EL (cell line): ENCODE results near the gene MACROD2.

Source experiments
- DNase-seq: peaks from one replicate; pipeline ENCODE4 v3.0.0-alpha.2; 2016

The MACROD2 gene

DNA sequence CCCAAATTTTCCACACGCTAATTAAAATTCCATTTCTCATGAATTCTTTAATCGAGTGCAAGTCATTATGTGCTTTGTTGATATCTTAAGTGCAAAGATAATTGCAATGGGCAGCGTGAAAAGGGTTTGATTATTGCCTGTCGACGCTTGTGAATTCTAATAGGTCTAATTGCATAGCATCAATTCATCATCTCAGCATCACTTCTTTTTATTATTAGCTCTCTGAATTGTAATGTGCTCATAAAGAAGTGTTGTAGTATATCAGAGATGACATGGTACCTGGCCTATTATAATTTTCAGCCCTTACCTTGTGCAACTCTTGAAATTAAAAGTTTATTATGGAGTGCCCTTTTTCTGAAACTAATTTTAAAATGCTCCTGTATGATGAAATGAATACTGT lies 1208.9 kb downstream of the MACROD2 start:
- DNase-seq = no peak

- DNase-seq = no peak
Observed at GRCh38 chr20:15205028-15205427, 1209.7 kb downstream of the MACROD2 start.

DNA sequence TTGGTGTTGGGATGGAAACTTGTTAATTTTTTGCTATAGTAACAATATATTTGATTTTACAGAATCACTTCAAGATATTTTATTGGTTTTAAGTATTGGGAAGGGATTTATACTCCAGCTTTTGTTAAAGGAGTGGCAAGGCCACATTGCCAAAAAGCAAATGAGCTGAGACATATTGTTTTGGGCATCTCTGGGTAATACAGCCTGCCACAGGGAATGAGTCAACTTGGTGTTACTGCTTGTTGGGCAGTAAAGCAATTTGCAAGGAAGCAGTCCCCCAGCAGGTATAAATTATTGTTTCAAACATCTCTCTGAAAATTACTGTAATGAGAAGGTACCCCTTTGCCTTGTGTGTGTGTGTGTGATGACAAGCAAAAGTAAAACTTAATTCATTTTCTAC lies 1210.4 kb downstream of the MACROD2 start:
- no peak for DNase-seq

GRCh38 chr20:15209537-15209936 lies 1214.2 kb downstream of the MACROD2 start:
- no peak for DNase-seq

GRCh38 chr20:15214051-15214450 lies 1218.7 kb downstream of the MACROD2 start:
- no peak for DNase-seq

- DNase-seq = no peak
Observed at GRCh38 chr20:15220009-15220656, 1224.8 kb downstream of the MACROD2 start.

DNA sequence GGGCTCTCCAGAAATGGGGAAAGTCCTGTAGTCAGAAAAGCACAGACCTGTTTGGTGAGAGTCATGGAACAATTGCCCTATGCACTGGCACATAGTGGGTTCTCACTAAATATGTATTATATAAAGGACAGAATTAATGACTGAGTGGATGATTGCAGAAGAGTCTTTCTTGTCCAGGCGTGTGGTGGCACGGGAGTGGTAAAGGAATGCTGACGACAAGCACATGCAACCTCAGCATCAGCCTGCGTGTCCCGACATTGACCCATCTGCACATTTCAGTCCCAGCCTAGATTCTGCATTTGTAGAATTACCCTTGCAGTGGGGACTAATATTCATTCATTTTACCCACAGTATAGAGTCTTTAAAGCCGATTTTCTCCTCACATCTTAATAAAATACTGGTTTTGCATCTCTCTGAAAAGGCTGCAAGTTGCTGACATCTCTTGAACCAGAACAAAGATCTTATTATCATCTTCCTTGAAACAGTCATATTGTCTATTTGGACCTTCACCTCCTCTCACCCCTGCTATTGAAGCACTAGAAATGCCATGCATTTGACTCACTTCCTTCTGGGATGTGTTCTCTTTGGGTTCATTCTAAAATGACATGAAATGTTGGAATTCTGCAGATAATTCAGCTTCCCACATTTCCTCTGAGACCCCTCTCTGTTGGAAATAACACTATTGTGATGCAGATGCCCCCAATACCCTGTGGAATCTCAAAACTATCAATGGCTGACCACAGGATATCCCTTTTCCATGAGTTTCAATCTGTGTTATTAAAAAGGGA lies 1225.7 kb downstream of the MACROD2 start:
- DNase-seq = peak; percentile 26

DNA sequence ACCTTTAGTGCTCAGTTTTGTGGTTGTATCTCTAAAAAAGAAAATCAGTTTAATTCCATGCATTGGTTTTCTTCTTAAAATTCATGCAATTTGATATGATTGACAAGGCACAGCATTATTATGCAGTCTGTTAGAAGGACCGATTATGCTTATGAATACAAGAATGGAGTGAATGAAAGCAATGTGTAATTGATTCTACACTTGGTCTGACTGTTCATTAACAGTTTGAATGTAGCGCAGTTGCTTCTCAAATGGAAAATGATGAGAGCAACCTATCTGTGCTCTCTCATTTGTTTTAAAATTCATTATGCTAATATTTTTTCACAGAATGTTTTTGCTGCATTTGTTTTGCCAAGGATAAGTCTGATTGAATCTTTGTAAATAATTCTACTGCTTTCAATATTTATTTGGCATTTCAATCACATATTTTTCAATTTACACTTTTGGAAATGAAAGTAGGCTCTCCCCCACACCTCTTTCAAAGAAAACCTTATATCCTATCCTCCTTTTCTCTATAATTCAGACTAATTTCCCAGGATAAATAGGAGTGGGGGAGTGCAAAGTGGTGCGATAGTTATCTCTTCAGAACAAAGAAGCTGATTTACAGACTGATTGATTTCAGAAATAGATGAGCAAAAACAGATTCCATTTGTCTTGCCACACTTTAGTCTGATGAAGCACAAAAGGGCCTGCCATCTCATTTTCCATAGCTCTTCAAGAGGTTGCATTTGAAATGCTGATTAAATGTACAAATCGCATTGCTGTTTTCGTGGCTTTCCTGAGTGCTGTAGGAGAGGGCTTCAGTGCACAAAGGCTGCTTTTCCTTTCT lies 1227.4 kb downstream of the MACROD2 start:
- no peak for DNase-seq

DNA sequence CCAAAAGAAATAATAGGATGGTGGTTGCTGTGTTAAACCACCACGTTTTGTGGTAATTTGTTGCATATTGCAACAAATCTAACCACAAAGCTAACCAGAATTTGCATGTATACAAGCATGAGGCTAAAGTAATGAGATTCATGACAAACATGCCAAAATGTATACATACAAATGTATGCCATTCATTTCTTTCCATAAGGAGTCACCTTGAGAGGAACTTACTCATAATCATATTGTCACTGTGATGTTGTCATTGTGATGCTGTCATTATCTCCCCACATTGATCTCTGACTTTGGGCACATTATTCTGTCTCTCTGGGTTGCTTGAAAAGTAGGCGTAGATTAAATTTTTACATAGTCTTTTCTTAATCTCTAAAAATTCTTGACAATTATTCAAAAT lies 1228.9 kb downstream of the MACROD2 start:
- DNase-seq = no peak

DNA sequence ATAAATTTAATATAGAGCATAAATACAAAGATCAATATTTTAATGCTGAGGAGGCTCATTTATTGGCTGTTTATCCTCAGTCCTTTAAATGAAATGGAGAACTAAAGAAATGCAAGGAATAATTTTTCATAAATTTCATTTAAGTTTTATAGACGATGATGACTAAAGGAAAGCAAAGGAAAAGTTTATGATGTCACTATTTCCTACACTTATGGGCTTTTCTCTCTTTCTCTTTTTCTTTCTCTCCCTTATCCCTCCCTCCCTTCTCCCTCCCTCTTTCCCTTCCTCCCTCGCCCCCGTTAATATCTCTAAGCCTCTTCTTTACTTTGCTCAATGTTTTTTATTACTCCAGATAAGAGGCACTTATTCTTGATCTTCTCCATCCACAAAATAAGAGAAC lies 1231.8 kb downstream of the MACROD2 start:
- no peak for DNase-seq

- no peak for DNase-seq
Observed at GRCh38 chr20:15232243-15232642, 1236.9 kb downstream of the MACROD2 start.

- DNase-seq = no peak
Observed at GRCh38 chr20:15235471-15236198, 1240.3 kb downstream of the MACROD2 start.

- DNase-seq = peak; percentile 20
Observed at GRCh38 chr20:15236812-15237211, 1241.5 kb downstream of the MACROD2 start.

DNA sequence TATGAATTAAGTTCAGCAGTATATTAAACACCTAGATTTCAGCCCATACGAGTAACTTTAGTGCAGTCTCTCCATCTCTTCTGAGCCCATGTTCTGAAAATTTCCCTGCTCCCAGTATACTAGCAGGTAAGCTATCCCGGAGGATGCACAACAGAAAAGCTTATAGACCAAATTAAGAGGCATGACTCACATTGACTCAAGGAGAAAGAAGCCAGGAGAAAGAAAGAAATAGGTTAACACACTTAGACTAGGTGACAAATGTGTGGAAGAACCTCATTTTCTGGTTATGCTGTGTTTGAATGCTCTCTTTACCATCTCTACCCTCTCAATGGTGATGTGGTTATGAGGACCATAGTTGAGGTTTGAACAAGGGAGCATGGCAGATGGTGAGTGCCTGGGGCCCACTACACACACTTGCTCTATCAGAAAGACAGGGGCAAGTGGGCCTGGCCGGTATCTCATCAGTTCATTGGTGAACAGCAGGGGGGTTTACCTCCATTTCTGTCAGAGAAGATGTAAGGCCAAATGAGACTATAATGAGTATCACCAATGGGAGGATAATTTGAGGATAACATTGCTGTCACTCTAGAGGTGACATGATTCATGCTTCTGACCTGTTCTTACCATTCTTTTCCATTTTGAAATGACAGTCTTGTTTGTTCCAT lies 1244.4 kb downstream of the MACROD2 start:
- no peak for DNase-seq

DNA sequence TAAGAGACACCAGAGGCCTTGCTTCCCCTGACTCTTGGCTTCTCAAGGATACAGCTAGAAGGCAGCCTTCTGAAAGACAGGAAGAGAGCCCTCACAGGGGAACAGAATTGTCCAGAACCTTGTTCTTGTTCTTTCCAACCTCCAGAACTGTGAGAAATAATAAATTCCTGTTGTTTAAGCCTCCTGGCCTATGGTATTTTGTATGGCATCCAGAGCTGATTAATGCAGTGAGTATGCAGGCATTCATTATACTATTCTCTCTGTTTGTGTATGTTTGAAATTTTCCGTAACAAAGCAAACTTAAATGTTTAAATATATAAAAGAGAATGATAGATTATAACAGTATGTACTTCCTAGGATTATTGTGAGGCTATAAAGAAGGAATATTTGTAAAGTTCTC lies 1245.5 kb downstream of the MACROD2 start:
- peak; percentile 1 for DNase-seq

DNA sequence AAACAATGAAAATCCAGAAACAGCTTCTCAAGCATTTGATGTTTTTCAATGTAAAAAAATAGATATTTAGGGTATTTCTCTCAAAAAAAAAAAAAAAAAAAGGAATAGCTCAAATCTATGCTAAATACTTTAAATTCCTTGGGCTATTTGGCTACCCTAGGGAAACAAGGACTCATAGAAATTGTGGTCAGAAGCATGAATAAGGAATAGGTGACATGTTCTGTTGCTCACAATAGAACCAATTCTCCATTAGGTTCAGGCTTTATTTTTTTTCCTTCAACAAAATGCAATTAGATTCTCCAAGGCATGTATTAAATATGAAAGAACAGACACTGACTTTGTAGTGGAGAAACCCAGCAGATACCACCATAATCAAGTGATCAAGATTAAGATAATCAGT lies 1246.4 kb downstream of the MACROD2 start:
- no peak for DNase-seq

GRCh38 chr20:15242773-15243172 lies 1247.5 kb downstream of the MACROD2 start:
- no peak for DNase-seq

GRCh38 chr20:15245896-15246295 lies 1250.6 kb downstream of the MACROD2 start:
- no peak for DNase-seq

- no peak for DNase-seq
Observed at GRCh38 chr20:15248618-15249395, 1253.5 kb downstream of the MACROD2 start.

DNA sequence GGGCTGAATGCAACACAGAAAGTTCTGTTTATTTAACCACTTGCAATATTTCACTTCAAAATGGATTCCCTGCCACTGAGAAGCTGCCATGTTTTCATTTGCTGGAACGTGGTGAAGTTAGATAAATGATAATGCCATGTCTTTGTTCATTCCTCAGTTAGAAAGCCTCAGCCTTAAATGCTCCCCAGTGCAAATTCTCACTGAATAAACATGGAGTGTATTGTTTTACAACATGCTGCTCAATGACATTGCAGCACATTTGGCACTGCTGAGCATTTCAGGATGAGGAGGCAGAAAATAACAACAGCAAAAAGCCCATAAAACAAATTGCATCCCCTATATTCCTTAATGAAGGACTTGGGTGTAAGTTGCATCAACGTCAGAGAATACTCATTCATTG lies 1255.9 kb downstream of the MACROD2 start:
- DNase-seq = no peak

DNA sequence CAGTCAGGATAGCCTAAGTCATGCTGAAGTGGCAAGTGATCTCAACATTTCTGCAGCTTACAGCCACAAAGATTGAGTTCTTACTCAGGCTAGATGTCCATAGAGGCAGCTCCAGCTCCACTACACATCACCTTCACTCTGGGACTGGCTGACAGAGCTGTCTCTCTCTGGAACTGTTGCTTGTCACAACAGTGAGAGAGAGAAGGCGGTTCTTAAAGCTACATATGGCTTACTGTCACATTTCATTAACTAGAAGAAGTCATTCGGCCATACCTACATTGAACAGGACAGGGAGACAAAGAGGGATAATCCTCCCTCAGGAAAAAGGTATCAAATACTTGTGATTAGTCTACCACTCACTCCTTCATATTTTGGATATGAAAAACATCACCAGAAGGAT lies 1257.0 kb downstream of the MACROD2 start:
- no peak for DNase-seq

- DNase-seq = no peak
Observed at GRCh38 chr20:15253431-15253830, 1258.1 kb downstream of the MACROD2 start.
